Suprapubic skin (tissue), 3 donors: ENCODE measurements around the gene ARL6IP5.

Experiments used
- CTCF ChIP-seq, 2 donors: fragments of 200-600 bp in 1 of 2; fragments of 450-650 bp in 1 of 2; sonication (generic) in 1 of 2; IDR thresholded peaks; one replicate each; pipeline ENCODE4 v1.5.1; 2016 to 2019; ENCODE audit warnings: antibody characterized with exemption in 2 of 2, mild to moderate bottlenecking in 1 of 2, moderate library complexity in 1 of 2
- EP300 ChIP-seq: sonication (generic); formaldehyde crosslinking; IDR thresholded peaks from one replicate; pipeline ENCODE4 v1.6.1; 2017; ENCODE audit warnings: antibody characterized with exemption
- POLR2A ChIP-seq, 2 donors: fragments of 450-650 bp; IDR thresholded peaks; one replicate each; pipeline ENCODE4 v1.6.1; 2017; ENCODE audit warnings: antibody characterized with exemption in 2 of 2, mild to moderate bottlenecking in 2 of 2, moderate library complexity in 2 of 2

- no peak for TF ChIP-seq EP300
- TF ChIP-seq CTCF (IDR thresholded peaks at IDR 0.05), result no peak
- TF ChIP-seq POLR2A (IDR thresholded peaks at IDR 0.05), result no peak
These were observed 52.7 kb downstream of the ARL6IP5 start for GRCh38 chr3:69137412-69137811.
